Putamen (tissue), 1 donor: ENCODE results near the gene PRPF4.
"Not testable (repeated sequence)": the region's sequence is repeated elsewhere in the genome, so short reads cannot be mapped to it uniquely, and the experiment has no call there.

ENCODE experiments used
- DNase-seq: peaks from one replicate; pipeline ENCODE4 v3.0.0-alpha.2; 2016; ENCODE audit warnings: low spot score

PRPF4 gene

DNA sequence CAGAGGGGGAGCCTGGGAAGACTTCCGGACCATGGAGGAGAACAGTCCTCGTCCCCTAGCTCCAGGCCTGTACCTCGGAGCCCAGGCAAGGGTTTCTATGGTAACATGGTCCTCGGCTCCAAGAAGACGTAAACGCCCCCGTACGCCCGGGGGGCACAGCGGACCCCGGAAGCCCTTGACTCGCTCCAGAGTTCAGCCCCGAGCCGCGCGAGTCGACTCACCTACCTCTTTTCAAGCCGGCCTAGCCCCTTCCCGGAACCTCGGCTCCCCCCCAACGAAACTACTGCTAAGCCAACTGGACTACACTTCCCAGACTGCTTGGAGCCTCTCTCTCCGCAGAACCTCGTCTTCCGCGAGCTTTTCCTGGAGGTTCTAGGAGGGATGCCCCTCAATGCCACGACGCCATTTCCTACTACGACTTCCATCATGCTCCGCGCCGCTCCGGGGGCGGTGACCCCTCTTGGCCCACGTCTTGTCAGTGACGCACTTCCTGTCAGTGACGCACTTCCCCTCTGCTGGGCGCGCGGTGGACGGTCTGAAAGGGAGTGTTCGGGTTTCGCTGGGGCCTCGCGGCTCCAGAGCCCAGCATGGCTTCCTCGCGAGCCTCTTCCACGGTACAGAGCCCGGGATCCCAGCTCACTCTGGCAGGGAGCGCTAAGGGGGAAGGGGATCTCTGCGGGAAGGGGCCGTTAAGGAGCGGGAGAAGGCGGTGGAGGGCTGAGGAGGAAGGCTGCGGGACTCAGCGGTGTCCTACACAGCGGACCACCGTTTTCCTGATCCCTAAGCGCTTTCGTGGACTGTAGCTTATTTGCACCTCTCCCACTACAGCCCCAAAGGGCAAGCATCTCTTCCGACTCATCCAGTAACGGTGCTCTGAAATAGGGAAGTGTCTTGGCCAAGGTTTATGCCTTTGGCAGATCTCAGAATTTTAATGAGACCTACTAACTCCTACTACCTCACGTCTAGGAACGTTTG is at the start of gene PRPF4, which contains the start of gene CDC26:
Gene PRPF4 (plus strand): TSS at position 502 of the 975 bp plus-strand sequence. CDS start 86 bp downstream, at position 588.
Gene CDC26 (minus strand): TSS at position 416 of the 975 bp plus-strand sequence. CDS start 3,065 bp downstream, outside the sequence.
- peak; percentile 97 for DNase-seq

DNA sequence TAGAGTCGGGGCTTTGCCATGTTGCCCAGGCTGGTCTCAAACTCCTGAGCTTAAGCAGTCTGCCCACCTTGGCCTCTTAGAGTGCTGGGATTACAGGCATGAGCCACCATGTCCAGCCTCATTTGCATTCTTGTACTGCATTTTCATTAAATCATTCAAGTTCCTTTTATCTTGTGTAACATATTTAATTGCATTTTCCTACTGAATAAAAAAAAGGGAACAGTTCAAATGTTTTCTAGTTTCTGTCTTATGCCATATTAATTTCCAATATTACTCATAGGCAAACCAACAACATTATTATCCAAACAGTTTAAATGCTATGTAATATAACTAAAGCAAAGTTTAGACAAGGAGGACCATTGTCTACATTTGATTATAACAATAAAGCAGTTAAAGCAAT is 48.0 kb upstream of the PRPF4 start:
- no peak for DNase-seq

DNA sequence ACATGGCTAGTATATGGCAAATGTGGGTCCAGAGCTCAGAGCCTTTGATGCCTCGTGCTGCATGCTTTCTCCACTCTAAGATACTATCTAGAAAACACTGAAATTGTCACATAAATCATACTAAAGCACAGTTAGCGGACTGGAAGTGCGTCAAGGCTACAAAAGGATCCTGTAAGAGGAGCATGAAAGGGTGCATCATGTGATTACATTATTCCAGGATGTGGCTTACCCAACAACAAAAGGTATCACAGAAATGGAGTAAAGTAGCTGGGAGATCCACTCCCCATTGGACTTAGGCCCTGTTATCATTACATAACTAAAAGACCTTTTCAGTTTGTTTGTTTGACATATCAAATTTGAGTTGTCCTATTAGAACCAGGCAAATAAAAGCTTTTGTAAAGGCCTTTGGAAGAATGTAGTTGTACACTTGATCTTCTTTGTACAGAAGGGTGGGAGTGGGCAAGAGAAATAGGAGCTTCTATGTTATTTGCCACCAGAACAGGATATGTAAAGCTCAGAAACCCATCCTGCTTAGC is 47.3 kb upstream of the PRPF4 start:
- no peak for DNase-seq

DNA sequence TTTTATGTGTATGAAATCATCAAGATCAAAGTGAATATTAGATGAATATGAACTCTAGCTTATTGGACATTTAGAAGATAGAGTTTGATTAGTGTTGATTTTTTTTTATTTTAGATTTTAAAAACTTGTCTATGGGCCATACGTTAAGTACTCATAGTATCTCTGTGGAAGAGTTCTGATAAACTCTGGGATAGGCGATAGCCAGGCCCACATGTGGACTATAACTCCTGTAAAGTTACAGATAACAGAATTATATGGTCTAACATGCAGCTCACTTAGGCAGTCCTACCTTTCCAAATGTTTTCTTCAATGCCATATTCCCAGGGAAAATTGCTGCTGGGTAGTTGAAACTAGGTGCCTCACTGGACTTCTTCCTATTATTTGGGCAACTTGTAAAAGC is 43.8 kb upstream of the PRPF4 start:
- DNase-seq = no peak

DNA sequence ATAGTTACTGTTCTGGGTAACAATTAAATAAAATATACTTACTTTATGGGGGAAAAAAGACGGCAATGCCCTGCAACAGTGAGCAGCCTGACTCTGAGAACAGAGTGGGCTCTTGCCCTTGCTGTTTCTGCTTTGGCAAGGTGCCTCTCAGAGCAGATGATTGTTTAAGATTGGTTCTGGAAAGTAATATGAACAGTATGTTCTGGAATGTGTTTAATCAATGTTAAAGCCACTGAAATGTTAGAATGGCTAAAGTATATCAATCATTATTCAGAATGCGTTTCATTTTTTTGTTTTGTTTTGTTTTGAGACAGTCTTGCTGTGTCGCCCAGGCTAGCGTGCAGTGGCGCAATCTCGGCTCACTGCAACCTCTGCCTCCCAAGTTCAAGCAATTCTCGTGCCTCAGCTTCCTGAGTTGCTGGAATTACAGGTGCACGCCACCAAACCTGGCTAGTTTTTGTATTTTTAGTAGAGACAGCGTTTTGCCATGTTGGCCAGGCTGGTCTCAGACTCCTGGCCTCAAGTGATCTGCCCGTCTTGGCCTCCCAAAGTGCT is 39.7 kb upstream of the PRPF4 start:
- DNase-seq = not testable (repeated sequence)

DNA sequence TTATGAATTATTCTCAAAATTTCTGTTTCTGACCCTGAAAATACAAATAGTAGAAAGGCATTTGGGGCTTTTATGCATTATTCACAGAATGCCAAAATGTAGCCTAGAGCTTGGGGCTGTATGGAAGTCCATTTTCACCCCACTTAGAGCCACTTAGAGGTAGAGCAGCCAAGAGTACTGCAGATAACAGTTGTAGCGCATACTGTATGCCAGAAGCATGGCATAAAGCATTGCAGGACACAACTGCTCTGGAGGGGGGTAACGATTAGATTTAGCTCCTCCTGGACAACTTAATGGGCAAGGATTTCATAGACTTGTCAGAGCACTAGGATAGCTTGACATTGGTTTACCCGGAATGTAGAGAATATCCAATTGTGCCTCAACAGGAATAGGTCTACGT is 38.4 kb upstream of the PRPF4 start:
- DNase-seq = no peak

DNA sequence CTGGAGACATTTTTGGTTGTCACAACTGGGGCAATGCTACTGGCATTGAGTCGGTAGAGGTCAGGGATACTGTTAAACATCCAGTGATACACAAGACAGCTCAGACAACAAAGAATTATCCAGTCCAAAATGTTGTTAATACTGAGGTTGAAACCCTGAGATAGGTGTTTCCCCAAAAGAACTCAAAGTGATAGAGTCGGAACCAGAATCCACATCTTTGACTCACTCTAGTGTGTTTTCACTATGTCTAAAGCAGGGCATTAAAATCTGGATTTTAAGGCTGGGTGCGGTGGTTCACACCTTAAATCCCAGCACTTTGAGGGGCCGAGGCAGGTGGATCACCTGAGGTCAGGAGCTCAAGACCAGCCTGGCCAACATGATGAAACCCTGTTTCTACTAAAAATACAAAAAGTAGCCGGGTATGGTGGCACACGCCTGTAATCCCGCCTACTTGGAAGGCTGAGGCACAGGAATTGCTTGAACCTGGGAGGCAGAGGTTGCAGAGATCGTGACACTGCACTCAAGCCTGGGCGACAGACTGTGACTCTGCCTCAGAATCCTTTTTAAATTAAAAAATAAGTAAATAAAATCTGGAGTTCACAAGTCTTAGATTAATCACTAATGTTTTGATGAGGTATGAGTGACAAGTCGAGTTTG is 37.1 kb upstream of the PRPF4 start:
- DNase-seq = no peak

DNA sequence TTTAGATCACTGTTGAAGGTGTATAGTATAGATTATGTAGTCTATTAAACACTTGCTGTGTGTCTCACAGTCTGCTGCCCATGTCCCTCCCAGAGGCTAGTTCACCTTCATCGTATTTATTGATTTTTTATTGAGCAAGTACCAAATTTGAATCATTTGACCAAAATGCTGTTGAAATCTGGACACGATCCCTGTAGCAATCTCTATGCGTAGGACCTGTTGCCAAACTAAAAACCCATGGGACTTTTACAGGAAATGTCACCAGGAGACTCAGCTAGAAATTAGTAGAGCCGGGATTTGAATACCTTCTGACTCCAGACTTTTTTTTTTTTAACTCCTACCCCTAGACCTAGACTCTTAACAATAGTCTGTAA is 36.6 kb upstream of the PRPF4 start:
- no peak for DNase-seq

DNA sequence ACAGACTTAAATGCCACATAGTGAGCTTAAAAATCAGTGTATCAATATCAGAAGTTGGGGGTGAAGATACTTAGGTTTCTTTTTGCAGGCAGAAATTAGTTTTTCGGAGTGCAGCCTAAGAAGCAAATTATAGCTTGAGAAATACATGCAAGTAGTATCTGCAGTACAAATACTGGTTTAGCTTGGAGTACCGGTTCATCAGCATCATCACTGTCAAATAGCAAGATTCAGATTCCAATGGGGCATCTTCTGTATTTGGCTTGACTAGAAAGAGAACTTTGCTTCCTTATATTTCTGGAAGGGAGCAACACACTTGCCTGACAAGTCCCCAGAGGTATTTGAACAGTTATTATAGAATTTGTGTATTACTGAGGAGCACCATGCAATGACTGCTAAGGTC is 34.3 kb upstream of the PRPF4 start:
- DNase-seq = no peak

DNA sequence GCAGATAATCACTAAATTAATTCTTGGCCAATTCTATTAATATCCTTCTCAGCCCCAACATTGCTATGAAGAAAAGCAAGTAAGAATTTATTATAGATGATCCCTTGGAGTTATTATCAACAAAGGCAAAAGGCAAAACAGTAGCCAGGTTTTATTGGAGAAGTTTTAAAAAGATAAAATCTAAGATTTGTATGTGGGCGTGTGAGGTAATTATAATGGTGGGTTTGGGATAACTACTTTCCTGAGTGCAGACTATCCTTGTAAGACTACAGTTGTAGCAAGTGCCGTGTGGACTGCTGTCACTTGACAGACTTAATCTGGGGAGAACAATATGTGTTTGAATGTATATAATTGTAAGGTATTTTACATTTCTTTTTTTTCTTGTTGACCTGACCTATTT is 30.9 kb upstream of the PRPF4 start:
- no peak for DNase-seq

DNA sequence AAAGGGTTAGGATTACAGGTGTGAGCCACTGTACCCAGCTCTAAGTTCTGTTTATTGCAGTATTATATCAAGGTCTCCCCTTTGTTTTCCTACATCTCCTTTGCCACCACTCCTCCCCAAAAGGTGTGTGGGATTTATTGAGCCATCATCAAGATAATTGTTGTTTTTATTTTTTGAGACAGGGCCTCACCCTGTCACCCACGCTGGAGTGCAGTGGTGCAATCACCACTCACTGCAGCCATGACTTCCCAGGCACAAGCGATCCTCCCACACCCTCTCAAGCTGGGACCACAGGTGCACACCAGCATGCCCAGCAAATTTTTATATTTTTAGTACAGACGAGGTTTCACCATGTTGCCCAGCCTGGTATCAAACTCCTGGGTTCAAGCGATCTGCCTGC is 29.6 kb upstream of the PRPF4 start:
- no peak for DNase-seq

DNA sequence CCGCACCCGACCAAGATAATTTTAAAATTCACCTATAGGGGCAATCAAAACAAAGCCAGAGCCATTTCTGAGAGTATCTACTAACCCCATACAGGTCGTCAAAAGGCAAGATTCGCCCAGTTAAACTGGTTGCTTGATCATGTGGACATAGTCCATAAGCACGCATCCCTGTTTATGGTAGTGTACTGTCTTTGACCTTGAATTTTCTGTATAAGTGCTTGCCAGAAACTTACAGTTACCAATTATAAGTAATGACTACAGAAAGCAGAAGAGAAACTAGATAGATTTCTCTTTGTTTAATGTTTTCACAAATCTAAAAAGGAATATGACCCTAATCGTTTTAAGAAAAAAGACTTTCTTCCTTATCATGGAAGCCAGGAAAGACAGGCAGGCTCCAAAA is 28.5 kb upstream of the PRPF4 start:
- DNase-seq = no peak

DNA sequence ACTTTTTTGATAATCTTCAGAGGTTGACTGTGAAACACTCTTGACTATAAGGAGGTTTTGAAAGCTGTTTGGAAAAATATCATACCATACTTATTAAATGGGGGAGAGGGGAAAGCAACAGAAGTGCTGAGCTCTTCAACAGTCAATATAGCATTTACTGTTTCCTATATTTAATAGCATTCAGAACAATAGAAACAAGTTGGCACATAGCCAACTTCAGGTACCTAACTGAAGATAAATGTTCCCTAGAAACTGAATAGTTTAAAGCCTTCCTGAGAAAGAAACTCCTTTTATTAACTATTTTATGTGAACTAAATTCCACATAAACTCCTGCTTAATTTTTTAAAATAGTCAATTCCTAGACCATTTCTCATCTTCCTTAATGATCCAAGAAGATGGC is 27.8 kb upstream of the PRPF4 start:
- no peak for DNase-seq

DNA sequence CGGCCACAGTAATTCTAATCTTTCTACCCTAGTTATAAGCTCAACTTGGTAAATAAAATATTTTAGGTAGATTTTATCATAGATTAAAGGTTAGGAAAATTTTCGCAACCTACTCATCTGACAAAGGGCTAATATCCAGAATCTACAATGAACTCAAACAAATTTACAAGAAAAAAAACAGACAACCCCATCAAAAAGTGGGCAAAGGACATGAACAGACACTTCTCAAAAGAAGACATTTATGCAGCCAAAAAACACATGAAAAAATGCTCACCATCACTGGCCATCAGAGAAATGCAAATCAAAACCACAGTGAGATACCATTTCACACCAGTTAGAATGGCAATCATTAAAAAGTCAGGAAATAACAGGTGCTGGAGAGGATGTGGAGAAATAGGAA is 25.8 kb upstream of the PRPF4 start:
- not testable (repeated sequence) for DNase-seq

DNA sequence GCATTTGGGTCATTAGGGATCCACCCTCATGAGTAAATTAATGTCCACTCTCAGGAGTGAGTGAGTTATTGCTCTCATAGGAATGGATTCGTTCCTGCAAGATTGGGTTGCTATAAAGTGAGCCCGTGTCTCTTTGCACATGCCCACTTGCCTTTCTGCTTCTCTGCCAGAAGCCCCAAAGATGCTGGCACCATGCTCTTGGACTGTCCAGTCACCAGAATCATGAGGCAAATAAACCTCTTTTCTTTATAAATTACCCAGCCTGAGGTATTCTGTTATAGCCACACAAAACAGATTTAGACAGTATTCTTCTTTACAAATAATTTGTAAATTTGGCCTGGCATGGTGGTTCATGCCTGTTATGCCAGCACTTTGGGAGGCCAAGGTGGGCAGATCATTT is 24.7 kb upstream of the PRPF4 start:
- DNase-seq = no peak

DNA sequence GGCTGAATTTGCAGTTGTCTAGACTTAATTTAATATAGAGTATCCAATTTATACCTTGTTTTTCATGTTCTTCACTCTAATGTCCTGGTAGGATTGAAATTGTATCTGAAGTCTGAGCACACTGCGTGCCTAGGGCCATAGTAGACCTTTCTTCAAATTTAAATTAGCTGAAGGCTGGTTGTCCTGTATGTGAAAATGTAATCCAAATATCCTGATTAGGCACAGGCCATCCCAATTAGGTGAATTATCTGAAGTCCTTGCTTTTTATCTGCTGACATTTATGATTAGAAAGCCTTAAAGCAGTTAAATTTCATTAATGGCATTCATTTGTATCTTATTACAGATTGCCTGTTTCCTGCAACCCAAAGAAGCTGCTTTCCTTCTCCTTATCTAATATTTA is 20.5 kb upstream of the PRPF4 start:
- DNase-seq = no peak

DNA sequence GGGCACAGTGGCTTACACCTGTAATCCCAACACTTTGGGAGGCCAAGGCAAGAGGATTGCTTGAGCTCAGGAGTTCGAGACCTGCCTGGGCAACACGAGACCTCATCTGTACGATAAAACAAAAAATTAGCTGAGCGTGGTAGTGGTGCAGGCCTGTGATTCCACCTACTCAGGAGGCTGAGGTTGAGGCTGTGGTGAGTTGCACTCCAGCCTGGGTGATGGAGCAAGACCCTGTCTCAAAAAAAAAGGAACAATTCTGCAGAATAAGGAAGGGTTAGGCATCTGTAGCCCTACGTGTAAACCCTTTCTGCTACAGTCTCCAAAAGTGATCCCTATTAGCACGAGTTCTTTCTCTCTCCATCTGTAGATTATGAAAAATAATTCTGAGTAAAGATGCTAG is 20.0 kb upstream of the PRPF4 start:
- DNase-seq = no peak

DNA sequence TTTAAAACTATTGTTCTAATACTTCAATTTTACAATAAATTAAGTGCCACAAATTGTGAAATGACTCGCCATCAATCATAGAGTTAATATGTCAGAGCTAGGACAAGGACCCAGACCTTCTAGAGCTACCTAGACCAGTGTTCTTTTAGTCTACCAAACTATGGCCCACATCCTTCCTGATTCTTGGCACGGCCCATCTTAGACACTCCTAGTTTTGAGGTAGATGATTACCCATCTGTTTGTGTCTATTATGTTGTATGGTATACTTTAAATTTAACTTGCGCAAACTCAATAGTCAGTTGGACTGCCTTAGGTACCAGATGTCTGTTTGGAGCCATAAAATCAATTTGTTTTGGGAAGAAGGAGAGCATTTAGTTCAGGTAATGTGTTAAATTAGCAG is 17.6 kb upstream of the PRPF4 start:
- no peak for DNase-seq

DNA sequence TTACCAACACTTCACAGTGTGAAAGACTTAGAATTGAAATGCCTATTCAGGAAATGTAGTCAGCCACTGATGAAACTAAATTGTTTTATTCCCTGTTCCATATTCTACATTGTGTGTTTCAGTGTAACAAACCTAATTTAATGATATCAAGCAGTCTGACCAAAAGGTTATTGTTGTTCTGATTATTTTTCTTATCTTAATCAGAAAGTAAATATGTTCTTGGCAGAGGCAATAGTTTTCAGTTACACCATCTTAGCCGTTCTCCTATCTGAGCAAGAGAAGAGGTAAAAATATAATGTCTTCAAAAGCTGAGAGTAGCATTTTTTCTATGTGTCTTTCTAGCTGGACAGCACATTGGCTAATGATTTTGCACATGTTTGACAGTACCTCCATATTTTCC is 17.2 kb upstream of the PRPF4 start:
- DNase-seq = no peak

DNA sequence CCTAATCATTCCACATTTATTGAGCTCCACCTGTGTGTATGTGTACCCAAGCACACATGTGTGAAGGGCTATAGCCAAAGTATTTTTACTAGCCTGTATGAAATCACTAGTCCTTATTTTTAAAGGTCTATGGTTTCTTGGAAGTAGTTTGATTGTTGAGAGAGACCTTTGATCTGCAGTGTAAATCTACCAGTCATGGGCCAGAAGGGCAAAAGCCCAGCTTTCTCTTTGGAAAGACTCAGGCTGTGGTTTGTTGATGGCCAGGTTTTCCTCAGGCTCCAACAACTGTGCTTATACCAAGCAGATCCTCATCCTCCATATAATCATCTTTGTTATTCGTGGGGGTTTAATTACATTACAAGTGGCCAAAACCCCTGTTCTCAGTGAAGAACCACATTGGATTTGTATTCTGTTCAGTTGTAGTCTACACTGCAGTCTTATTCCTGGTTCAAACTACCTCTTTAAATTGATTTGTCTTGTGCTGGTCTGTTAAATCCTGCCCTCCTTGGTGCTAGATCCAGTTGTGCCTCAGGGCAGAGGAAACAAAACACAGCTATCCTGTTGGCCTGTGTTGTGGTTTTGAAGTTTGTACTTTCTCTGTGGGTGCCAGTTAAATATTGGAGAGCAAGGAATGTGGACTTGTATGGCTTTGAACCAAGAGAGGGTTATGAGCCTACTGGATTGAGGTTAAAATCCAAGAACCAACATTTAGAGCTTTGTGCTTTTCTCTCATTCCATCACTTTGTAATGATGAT is 13.4 kb upstream of the PRPF4 start:
- no peak for DNase-seq

DNA sequence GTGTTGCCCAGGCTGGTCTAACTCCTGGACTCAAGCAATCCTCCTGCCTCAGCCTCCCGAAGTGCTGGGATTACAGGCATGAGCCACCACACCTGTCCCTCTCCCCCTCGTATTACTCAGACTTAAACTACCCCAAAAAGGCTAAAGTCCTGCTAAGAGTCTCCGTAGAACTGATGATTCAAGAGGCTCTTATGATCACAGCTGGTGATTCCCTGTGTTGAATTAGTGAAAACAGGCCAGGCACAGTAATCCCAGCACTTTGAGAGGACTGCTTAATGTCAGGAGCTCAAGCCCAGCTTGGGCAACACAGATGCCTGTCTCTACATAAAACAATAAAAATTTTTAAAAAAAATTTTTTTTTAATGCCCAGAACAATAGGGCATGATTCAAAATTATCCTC is 9.3 kb upstream of the PRPF4 start:
- no peak for DNase-seq
